Activated T-cell treated with anti-CD3 and anti-CD28 coated beads, Interleukin-2, amount 50 U/mL, for 72 hours (primary cell): ENCODE measurements around the gene HSPBP1. TPM values are rescaled to one million over a fixed set of nuclear protein-coding genes. Genes with fewer than 3 reads are reported as not detected.

Source experiments
- ATAC-seq, 2 donors: fragments of 150-1000 bp; cut with Tn5 transposase; replicated peaks in 1 of 2; 2 replicates each; pipeline ENCODE4 v1.10.0; 2021; ENCODE audit warnings: moderate library complexity in 2 of 2, mild to moderate bottlenecking in 1 of 2
- DNase-seq, 2 donors: peaks; one replicate each; pipeline ENCODE4 v3.0.0; 2021 to 2022; ENCODE audit warnings: mixed read lengths in 1 of 2
- H3K27ac Mint-ChIP-seq: one replicate; pipeline ENCODE4 v1.8.0; 2022; ENCODE audit warnings: mild to moderate bottlenecking, moderate library complexity, mixed read lengths
- H3K27me3 Mint-ChIP-seq: one replicate; pipeline ENCODE4 v1.8.0; 2022; ENCODE audit warnings: low read depth, mixed read lengths
- H3K36me3 Mint-ChIP-seq, 2 donors: one replicate each; pipeline ENCODE4 v1.8.0; 2022; ENCODE audit warnings: mixed read lengths in 2 of 2, mild to moderate bottlenecking in 1 of 2; ENCODE audit not compliant: insufficient read depth in 2 of 2
- H3K4me1 Mint-ChIP-seq: one replicate; pipeline ENCODE4 v1.8.0; 2022; ENCODE audit warnings: low read depth, mixed read lengths
- H3K4me3 Mint-ChIP-seq, 2 donors: one replicate each; pipeline ENCODE4 v1.8.0; 2022; ENCODE audit warnings: mild to moderate bottlenecking in 2 of 2, mixed read lengths in 2 of 2, moderate library complexity in 2 of 2
- H3K9me3 Mint-ChIP-seq, 2 donors: one replicate each; pipeline ENCODE4 v1.8.0; 2022; ENCODE audit warnings: mixed read lengths in 2 of 2
- total RNA-seq, 2 donors: library from RNA; stranded (reverse); gene quantifications; one replicate each; pipeline ENCODE4 v1.2.3, GENCODE V29; 2022

Gene HSPBP1
- total RNA-seq, 2 donors from 2014 or later, result 23.9 to 31.1 TPM

DNA sequence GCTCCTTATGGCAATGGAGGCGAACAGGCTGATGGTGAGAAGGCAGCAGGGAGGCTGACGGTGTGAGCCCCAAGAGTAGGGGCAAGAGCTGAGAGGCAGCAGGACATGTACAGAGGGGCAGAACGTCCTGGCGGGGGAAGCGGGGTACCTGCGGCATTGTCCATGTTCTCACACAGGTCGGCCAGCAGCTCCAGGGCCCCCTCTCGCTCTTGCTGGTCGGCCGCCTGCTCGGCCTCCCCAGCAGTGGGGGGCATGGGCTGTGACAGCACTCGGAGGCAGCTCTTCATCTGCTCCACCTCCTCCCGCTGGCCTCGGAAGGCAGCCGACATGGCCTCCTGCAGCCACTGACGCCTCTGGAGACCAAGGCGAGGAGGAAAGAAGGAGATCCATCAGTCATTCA lies 2.4 kb downstream of the HSPBP1 start:
- no peaks in the 10 kb centered on the region for H3K9me3 Mint-ChIP-seq
- peaks cover 4 to 8% of the 10 kb centered on the region in 2 donors for H3K36me3 Mint-ChIP-seq
- peaks cover 45% of the 10 kb centered on the region for H3K4me1 Mint-ChIP-seq
- H3K4me3 Mint-ChIP-seq, result peak overlapping the region; percentile 20 to 45
- no peak for DNase-seq
- peak overlapping the region; percentile 79 for H3K27ac Mint-ChIP-seq
- no peak for ATAC-seq
- no peaks in the 10 kb centered on the region for H3K27me3 Mint-ChIP-seq

DNA sequence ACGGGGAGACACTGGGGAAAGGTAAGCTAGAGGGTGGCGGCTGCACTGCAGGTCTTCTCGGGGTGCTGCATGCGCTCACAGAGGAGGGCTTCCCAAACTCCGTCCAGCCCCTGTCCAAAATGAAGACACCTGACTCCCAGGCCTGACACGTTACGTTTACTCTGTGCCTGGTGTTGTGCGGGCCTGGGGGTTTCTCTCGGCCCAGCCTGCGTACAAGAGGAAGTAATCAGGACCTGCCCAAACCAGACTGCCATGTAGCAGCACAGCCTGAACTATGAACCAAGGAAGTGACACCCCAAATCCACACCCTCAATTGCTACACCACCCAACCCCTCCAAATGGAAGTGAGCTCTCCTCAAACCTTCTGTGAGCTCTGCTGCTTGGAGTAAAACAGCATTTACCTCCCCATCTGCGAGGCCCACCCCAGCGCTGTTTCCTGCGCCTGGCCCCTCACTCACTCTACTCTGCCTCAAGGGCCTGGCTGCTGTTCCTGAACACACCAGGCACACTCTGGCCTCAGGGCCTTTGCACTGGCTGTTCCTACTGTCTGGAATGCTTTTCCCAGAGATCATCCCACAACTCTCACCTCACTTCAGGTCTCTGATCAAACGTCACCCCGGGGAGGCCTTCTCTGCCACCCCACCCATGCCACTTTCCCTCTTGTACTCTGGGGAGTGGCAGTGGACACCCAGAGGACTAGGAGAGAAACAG lies 3.0 kb downstream of the HSPBP1 start:
- no peak for DNase-seq
- H3K4me1 Mint-ChIP-seq, result peaks cover 45% of the 10 kb centered on the region
- no peaks in the 10 kb centered on the region for H3K27me3 Mint-ChIP-seq
- no peaks in the 10 kb centered on the region for H3K9me3 Mint-ChIP-seq
- H3K4me3 Mint-ChIP-seq, result peak overlapping the region; percentile 20 to 45
- peaks cover 8 to 14% of the 10 kb centered on the region in 2 donors for H3K36me3 Mint-ChIP-seq
- H3K27ac Mint-ChIP-seq, result peak overlapping the region; percentile 79
- no peak for ATAC-seq

DNA sequence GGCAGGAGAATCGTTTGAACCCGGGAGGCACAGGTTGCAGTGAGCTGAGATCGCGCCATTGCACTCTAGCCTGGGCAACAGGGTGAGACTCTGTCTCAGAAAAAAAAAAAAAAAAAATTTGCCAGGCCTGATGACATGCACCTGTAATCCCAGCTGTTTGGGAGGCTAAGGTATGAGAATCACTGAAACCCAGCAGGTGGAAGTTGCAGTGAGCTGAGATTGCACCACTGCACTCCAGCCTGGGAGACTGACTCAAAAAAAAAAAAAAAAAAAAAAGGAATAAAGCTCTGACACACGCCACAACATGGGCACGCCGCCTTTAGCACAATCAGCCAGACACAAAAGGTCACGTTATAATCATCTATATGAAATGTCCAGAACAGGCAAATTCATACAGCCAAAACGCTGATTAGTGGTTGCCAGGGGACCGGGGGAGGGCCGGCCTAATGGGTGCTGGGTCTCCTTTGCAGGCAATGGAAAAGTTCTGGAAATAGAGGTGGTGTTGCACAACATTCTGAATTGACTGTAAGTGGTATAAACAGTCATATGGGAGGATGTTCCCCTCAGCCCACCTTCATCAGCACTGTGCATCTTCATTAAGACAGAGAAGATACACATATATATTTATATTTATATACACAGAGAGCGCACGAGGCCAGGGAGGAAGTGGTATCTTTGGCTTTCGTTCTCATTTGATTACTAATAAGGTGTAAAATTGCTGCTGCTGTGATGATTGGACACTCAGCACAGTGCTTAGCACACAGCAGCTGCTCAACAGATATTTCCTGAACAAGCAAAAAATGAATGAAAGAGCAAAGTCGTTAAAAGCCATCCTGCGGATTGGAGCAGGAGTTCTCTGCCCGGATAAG lies 3.8 kb downstream of the HSPBP1 start:
- Mint-ChIP-seq H3K27me3 (no peaks in the 10 kb centered on the region), H3K9me3 (no peaks in the 10 kb centered on the region), H3K4me3 (peak overlapping the region in 1 of 2 donors; percentile 8), H3K36me3 (peaks cover 8 to 15% of the 10 kb centered on the region in 2 donors), H3K4me1 (peaks cover 39% of the 10 kb centered on the region), H3K27ac (peak overlapping the region; percentile 1)
- no peak for DNase-seq
- no peak for ATAC-seq

DNA sequence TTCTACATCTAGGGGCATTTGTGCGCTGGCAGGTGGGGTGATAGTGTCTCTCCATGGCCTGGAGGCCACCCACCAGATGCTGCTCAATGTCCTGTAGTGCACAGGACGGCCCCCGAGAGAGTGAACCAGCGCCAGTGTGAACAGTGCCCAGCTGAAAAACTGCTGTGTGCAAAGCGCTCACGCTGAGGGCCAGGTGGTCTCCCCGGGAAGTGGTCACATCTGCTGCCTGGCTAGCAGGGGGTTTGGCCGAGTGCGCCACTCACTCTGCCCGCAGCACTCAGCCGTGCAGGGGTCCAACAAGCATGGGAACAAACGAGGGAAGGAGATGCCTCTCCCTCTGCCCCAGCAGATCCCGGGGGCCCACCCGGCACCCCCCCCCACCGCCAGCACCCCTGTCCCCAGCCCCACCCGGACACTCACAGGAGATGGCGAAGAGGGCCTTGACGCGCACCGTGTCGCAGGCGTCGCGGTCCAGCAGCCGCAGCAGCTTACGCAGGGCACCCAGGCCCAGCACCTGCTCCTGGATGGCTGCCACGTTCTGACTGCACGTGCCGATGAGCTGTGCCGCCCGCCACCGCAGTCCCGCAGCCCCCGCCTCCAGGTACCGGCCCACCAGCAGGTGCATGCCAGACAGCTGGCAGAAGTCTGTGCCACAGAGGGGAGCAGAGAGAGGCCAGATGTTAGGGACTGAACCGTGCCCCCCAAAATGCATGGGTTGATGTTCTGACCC lies 5.8 kb downstream of the HSPBP1 start:
- H3K36me3 Mint-ChIP-seq, result peaks cover 9 to 18% of the 10 kb centered on the region in 2 donors
- H3K27me3 Mint-ChIP-seq, result no peaks in the 10 kb centered on the region
- H3K27ac Mint-ChIP-seq, result no peak overlapping the region
- DNase-seq (no peak), ATAC-seq (no peak)
- H3K4me1 Mint-ChIP-seq, result peaks cover 23% of the 10 kb centered on the region
- H3K9me3 Mint-ChIP-seq, result no peaks in the 10 kb centered on the region
- no peak overlapping the region for H3K4me3 Mint-ChIP-seq

DNA sequence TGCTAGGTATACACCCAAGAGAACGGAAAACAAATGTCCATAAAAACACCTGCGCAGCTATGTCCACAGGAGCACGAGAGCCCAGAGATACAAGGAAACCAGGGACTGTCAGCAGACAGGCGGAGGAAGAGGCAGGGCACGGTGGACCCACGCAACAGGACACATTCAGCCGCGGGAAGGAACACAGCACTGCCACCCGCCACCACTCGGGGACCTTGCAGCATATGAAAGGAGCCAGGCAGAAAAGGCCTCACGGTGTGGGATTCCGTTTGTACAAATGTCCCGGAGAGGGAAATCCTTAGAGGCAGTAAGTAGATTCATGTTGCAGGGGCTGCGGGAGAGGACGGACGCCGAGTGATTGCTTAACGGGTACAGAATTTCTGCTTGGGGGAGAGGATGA lies 7.8 kb downstream of the HSPBP1 start:
- DNase-seq (no peak), ATAC-seq (no peak)
- Mint-ChIP-seq H3K4me3 (no peak overlapping the region), H3K27me3 (no peaks in the 10 kb centered on the region), H3K27ac (no peak overlapping the region), H3K36me3 (peaks cover 11 to 20% of the 10 kb centered on the region in 2 donors), H3K9me3 (no peaks in the 10 kb centered on the region), H3K4me1 (peaks cover 10% of the 10 kb centered on the region)

DNA sequence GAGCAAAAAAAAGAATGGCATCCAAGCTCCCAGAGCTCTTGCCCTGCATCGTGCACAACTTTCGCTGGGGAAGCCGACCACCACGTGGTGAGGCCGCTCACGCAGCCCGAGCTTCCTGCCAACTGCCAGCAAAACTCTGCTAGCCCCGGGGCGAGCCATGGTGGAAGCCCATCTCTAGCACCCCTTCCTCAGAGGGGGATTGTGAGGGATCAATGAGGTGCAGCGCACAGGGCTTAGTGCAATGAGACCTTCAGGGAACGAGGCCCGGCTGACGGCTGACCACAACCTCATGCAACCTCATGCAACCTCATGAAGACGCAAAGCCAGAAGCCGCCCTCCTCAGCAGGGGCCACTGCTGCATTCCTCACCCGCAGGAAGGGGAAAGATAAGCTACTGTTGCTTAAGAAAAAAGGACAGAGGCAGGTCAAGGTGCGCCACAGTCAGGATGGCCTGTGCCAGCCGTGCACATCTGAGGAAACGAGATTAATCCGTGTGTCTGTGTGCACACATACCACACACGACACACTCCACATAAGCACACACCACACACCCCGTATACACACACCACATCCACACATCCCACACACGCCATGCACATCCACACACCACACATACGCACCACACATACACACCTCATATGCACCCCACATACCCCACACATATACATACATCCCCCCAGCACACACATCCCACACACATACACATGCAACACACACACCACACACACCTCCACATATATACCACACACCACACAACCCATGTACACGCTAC lies 9.6 kb downstream of the HSPBP1 start:
- peaks cover 3 to 4% of the 10 kb centered on the region in 2 donors for H3K9me3 Mint-ChIP-seq
- ATAC-seq, result peak; percentile 15 to 18
- H3K36me3 Mint-ChIP-seq, result peaks cover 14 to 29% of the 10 kb centered on the region in 2 donors

DNA sequence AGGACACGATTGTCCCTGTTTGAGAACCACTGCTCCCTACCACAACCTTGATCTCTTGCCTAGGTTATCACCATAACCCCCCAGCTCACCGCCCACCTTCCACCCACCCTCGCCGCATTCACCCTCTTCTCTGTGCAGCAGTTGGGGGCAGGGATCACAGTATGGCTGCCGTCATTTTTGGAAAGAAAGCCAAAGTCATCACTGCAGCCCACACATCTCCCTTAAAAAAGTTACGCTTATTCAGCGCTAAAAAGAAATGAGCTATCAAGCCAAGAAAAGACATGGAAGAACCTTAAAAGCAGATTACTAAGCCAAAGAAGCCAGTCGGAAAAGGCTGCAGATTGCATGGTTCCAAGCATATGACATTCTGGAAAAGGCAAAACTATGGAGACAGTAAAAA lies 10.6 kb downstream of the HSPBP1 start:
- DNase-seq, result no peak
- H3K36me3 Mint-ChIP-seq, result peaks cover 14 to 29% of the 10 kb centered on the region in 2 donors
- H3K9me3 Mint-ChIP-seq, result peaks cover 3 to 4% of the 10 kb centered on the region in 2 donors
- no peaks in the 10 kb centered on the region for H3K4me1 Mint-ChIP-seq
- no peak overlapping the region for H3K4me3 Mint-ChIP-seq
- no peak for ATAC-seq
- H3K27me3 Mint-ChIP-seq, result no peaks in the 10 kb centered on the region
- H3K27ac Mint-ChIP-seq, result no peak overlapping the region

More for the DNA sequence above, 9.6 kb downstream of the HSPBP1 start:
- H3K4me3 Mint-ChIP-seq, result no peak overlapping the region
- no peak overlapping the region for H3K27ac Mint-ChIP-seq
- no peaks in the 10 kb centered on the region for H3K4me1 Mint-ChIP-seq
- H3K27me3 Mint-ChIP-seq, result no peaks in the 10 kb centered on the region
- DNase-seq, result no peak

DNA sequence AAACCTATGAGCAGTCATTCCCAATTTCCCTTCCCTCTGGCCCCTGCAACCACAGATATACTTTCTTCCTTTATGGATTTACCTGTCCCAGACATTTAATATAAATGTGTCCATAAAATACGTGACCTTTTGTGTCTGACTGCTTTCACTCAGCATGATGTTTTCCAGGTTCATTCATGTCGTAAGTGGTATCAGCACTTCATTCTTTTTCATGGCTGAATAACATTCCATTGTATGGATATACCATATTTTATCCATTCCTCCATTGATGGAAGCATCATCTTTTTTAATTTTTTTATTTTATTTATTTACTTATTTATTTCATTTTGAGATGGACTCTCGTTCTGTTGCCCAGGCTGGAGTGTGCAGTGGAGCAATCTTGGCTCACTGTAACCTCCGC lies 13.1 kb downstream of the HSPBP1 start:
- H3K27ac Mint-ChIP-seq, result no peak overlapping the region
- H3K4me1 Mint-ChIP-seq, result no peaks in the 10 kb centered on the region
- no peaks in the 10 kb centered on the region for H3K27me3 Mint-ChIP-seq

DNA sequence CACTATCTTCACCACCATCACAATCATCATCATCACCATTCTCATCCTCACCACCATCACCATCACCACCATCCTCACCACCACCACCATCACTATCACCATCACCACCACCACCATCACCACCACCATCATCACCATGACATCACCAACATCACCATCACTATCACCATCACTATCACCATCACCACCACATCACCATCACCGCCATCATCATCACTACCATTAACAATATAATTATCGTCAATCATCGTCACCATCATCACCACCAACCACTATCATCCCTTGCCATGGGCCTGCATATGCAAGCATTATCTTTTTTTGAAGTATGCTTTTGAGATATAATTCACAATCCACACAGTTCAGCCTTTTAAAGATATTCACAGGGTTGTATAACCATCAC lies 13.5 kb downstream of the HSPBP1 start:
- H3K4me1 Mint-ChIP-seq, result no peaks in the 10 kb centered on the region
- peaks cover 3 to 4% of the 10 kb centered on the region in 2 donors for H3K9me3 Mint-ChIP-seq
- no peak for DNase-seq
- no peak overlapping the region for H3K4me3 Mint-ChIP-seq
- peaks cover 12 to 22% of the 10 kb centered on the region in 2 donors for H3K36me3 Mint-ChIP-seq
- no peak for ATAC-seq
- H3K27me3 Mint-ChIP-seq, result no peaks in the 10 kb centered on the region
- H3K27ac Mint-ChIP-seq, result no peak overlapping the region

More for the DNA sequence above, 13.1 kb downstream of the HSPBP1 start:
- ATAC-seq, result no peak
- Mint-ChIP-seq H3K9me3 (peaks cover 3 to 4% of the 10 kb centered on the region in 2 donors), H3K36me3 (peaks cover 12 to 22% of the 10 kb centered on the region in 2 donors), H3K4me3 (no peak overlapping the region)
- no peak for DNase-seq

DNA sequence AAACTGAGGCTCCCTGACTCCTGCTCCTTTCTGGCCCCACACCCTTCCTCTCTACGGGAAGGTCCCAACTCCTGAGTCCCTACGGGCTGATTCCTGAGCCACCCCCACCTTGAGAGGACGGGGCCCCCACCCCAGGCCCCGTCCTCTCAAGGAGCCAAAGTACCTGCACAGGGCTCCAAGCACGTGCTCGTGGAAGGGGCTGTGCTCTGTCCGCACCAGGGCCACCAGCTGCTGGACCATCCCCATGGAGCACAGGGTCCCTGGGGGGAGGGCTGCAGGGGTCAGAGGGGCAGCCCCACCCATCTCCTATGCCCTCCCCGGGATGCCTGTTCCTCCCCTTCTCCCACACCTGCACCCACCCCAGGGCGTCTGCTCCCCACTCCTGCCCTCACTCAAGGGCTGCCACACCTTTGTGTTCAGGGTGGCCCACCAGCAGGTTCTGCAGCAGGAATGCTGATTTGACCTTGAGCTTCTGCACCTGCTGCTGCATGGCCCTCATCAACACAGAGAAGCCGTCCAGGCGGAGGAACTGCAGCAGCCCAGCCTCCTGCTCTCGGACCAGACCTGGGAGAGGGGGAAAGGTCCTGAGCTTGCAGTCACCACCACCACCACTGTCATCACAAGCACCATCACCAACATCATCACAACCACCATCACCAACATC lies 14.1 kb downstream of the HSPBP1 start:
- Mint-ChIP-seq H3K4me3 (no peak overlapping the region), H3K36me3 (peaks cover 12 to 21% of the 10 kb centered on the region in 2 donors), H3K4me1 (no peaks in the 10 kb centered on the region), H3K27me3 (no peaks in the 10 kb centered on the region), H3K27ac (no peak overlapping the region), H3K9me3 (peaks cover 3 to 4% of the 10 kb centered on the region in 2 donors)
- no peak for ATAC-seq
- DNase-seq, result no peak

DNA sequence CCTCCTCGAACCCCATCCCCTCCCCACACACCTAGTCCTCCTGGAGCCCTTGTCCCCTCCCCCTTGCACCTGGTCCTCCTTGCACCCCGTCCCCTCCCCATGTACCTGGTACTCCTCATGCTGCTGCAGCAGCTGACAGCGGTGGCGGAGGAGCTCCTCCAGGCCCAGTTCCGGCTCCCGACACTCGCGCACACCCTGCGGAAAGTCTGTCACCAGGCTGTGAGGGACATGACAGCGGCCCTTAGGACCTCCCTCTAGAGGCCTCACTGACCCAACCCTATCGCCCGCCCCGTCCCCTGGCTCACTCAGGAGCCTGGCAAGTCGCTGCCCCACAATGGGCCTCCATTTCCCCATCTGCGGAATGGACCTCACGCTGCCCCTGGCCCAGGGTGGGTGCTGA lies 14.7 kb downstream of the HSPBP1 start:
- ATAC-seq (no peak), DNase-seq (no peak)
- Mint-ChIP-seq H3K9me3 (peaks cover 3 to 4% of the 10 kb centered on the region in 2 donors), H3K27me3 (no peaks in the 10 kb centered on the region), H3K4me3 (no peak overlapping the region), H3K27ac (no peak overlapping the region), H3K4me1 (no peaks in the 10 kb centered on the region), H3K36me3 (peaks cover 8 to 18% of the 10 kb centered on the region in 2 donors)

DNA sequence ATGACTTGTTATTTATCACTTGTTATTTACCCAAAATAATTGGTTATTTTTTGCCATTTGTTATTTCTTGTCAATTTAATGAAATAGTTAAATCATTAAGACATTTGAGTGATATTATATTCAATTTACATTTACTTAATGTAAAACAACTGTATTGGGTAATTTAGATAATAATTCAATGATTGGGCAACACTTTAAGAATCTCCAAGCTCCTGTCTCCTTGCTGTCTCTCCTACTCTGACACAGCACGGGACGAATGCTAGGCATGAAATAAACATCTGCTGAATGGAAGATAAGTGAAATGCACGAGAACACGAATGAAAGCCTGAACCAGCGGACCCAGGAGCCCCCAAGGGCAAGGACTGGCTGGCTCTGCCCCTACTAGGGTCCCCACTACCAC lies 15.4 kb downstream of the HSPBP1 start:
- Mint-ChIP-seq H3K36me3 (peaks cover 8 to 18% of the 10 kb centered on the region in 2 donors), H3K4me3 (no peak overlapping the region), H3K4me1 (peaks cover 4% of the 10 kb centered on the region), H3K27me3 (no peaks in the 10 kb centered on the region), H3K9me3 (peaks cover 3 to 4% of the 10 kb centered on the region in 2 donors), H3K27ac (no peak overlapping the region)
- DNase-seq (no peak), ATAC-seq (no peak)
